ENCODE measurements around the gene SPATA20.

GRCh38 chr17:50532452-50533024 is 14.4 kb upstream of the SPATA20 start, which contains the start of gene EPN3:
- TF ChIP-seq CREB1 (IDR thresholded peaks at IDR 0.05; ENCODE audit: low read depth) (no peak), TAF1 (IDR thresholded peaks at IDR 0.05; ENCODE audit: low read depth) (peak; percentile 67), ZBTB7A (IDR thresholded peaks at IDR 0.05; ENCODE audit: low read depth) (peak; percentile 95; the same call in 1 of the 2 replicates), EP300 (IDR thresholded peaks at IDR 0.05; ENCODE audit: borderline replicate concordance) (peak; percentile 87), NFIC (IDR thresholded peaks at IDR 0.05) (peak; percentile 87)
- TF ChIP-seq, protein P1, sequence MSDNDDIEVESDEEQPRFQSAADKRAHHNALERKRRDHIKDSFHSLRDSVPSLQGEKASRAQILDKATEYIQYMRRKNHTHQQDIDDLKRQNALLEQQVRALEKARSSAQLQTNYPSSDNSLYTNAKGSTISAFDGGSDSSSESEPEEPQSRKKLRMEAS (IDR thresholded peaks at IDR 0.05), result peak; percentile 95
